ENCODE measurements around the gene COPB2.

The COPB2 gene

GRCh38 chr3:139307601-139308555 lies 81.6 kb downstream of the COPB2 start:
- no peak for DNase-seq (ENCODE audit: low read depth, low spot score)

Measured in brain pericyte (primary cell).